GM12878 (cell line): ENCODE measurements around the gene MAP2K1. TPM values are rescaled to one million over a fixed set of nuclear protein-coding genes. Genes with fewer than 3 reads are reported as not detected.

Source experiments
- ATAC-seq: fragments of 200-7000 bp; cut with Tn5 transposase; 3 replicates; pipeline ENCODE4 v1.9.1; 2020; ENCODE audit warnings: mild to moderate bottlenecking, moderate library complexity
- BruUV-seq: library from RNA; stranded (reverse); fragments of 400-500 nt; replicated peaks from 2 replicates; lab custom pipeline; 2021; lab: Mats Ljungman, UMichigan
- CTCF ChIA-PET: fragments of 300-600 bp; sonication (Branson Sonifier 250); formaldehyde crosslinking; extraction: SDS; loops from one replicate; lab custom pipeline; 2021; ENCODE audit warnings: inconsistent platforms; lab: Yijun Ruan, JAX
- POLR2A ChIA-PET: fragments of 350-600 bp; formaldehyde crosslinking; extraction: SDS; loops from one replicate; lab custom pipeline; 2021; ENCODE audit warnings: inconsistent platforms; lab: Charles Lee
- RAD21 ChIA-PET: fragments of 300-600 bp; sonication (Branson Sonifier 250); formaldehyde crosslinking; loops from one replicate; lab custom pipeline; 2023; ENCODE audit warnings: antibody characterized with exemption; ENCODE audit not compliant: unreplicated experiment; lab: Charles Lee
- SMC1A ChIA-PET: fragments of 300-600 bp; sonication (Branson Sonifier 250); formaldehyde crosslinking; loops from one replicate; lab custom pipeline; 2023; ENCODE audit not compliant: unreplicated experiment, uncharacterized antibody; lab: Charles Lee
- DNase-seq: peaks from one replicate; pipeline ENCODE4 v3.0.0-alpha.2; 2011; ENCODE audit warnings: low read depth, low spot score
- FAIRE-seq: peaks from 3 replicates; lab custom pipeline; 2011; peaks lifted over from hg19 to GRCh38; lab: Jason Lieb, UNC
- H2AFZ ChIP-seq: 2 replicates; pipeline ENCODE4 v1.6.0; 2011; ENCODE audit warnings: low read depth, low read length, control low read depth; ENCODE audit not compliant: control insufficient read depth
- H3K27ac ChIP-seq: 2 replicates; pipeline ENCODE4 v1.5.1; 2011; ENCODE audit warnings: control low read depth; ENCODE audit not compliant: control insufficient read depth, insufficient read depth
- H3K27me3 ChIP-seq, 2 experiments: replicated peaks in 1 of 2; 2 replicates each; pipeline versions ENCODE4 v1.6.0 to v1.6.1; 2011; ENCODE audit warnings: low read length in 1 of 2; ENCODE audit not compliant: control insufficient read depth in 2 of 2, insufficient read depth in 2 of 2
- H3K36me3 ChIP-seq, 2 experiments: 2 replicates each; pipeline ENCODE4 v1.5.1; 2011; ENCODE audit warnings: low read length in 1 of 2; ENCODE audit not compliant: control insufficient read depth in 2 of 2, insufficient read depth in 2 of 2
- H3K4me1 ChIP-seq: 2 replicates; pipeline ENCODE4 v1.6.1; 2011; ENCODE audit warnings: mild to moderate bottlenecking, low read length, moderate library complexity, mixed read lengths; ENCODE audit not compliant: control insufficient read depth, insufficient read depth
- H3K4me2 ChIP-seq: 2 replicates; pipeline ENCODE4 v1.6.0; 2011; ENCODE audit warnings: control low read depth; ENCODE audit not compliant: control insufficient read depth, insufficient read depth
- H3K4me3 ChIP-seq: fragments of 200-600 bp; sonication (generic); 2 replicates; pipeline ENCODE4 v1.5.1; 2016
- H3K79me2 ChIP-seq: 2 replicates; pipeline ENCODE4 v1.6.0; 2011; ENCODE audit warnings: low read length; ENCODE audit not compliant: control insufficient read depth, insufficient read depth
- H3K9ac ChIP-seq: 2 replicates; pipeline ENCODE4 v1.8.0; 2011; ENCODE audit warnings: low read length, control low read depth, mixed read lengths; ENCODE audit not compliant: control insufficient read depth, insufficient read depth
- H3K9me3 ChIP-seq: replicated peaks from 3 replicates; pipeline ENCODE4 v1.5.1; 2011; ENCODE audit warnings: mild to moderate bottlenecking, low read length; ENCODE audit not compliant: control insufficient read depth, insufficient read depth
- H4K20me1 ChIP-seq: 2 replicates; pipeline ENCODE4 v1.6.0; 2011; ENCODE audit not compliant: control insufficient read depth, insufficient read depth
- ATF7 ChIP-seq: fragments of 450-650 bp; IDR thresholded peaks from 2 replicates; pipeline ENCODE4 v1.6.1; 2016; ENCODE audit warnings: low read depth, mild to moderate bottlenecking
- CEBPZ ChIP-seq: fragments of 150-350 bp; IDR thresholded peaks from 2 replicates; pipeline ENCODE4 v1.6.1; 2016; ENCODE audit warnings: low read depth, low read length
- FOS ChIP-seq: IDR thresholded peaks from 3 replicates; pipeline ENCODE4 v1.6.1; 2011; ENCODE audit warnings: borderline replicate concordance; ENCODE audit not compliant: insufficient read length; ENCODE audit errors: extremely low read depth
- HDAC6 ChIP-seq: fragments of 200-600 bp; sonication (generic); IDR thresholded peaks from one replicate; pipeline ENCODE4 v1.8.0; 2017; ENCODE audit warnings: antibody characterized with exemption; ENCODE audit not compliant: unreplicated experiment
- NBN ChIP-seq: fragments of 450-650 bp; IDR thresholded peaks from 2 replicates; pipeline ENCODE4 v1.6.1; 2016
- NFIC ChIP-seq: IDR thresholded peaks from 2 replicates; pipeline ENCODE4 v1.6.1; 2012; ENCODE audit warnings: low read depth, mild to moderate bottlenecking, inconsistent platforms, low read length, moderate library complexity
- NFYA ChIP-seq: IDR thresholded peaks from 2 replicates; pipeline ENCODE4 v1.6.1; 2011; ENCODE audit warnings: low read depth, mild to moderate bottlenecking, low read length, improper control_type of control experiment, borderline replicate concordance
- RAD21 ChIP-seq: IDR thresholded peaks from 2 replicates; pipeline ENCODE4 v1.6.1; 2011; ENCODE audit warnings: mild to moderate bottlenecking, low read depth, low read length, moderate library complexity; ENCODE audit not compliant: insufficient read depth
- RB1 ChIP-seq: fragments of 450-650 bp; formaldehyde crosslinking; IDR thresholded peaks from 2 replicates; pipeline ENCODE4 v1.6.1; 2017; ENCODE audit warnings: mild to moderate bottlenecking, borderline replicate concordance
- RCOR1 ChIP-seq: conservative IDR thresholded peaks from 2 replicates; pipeline ENCODE4 v1.6.1; 2012; ENCODE audit warnings: low read depth, low read length, improper control_type of control experiment
- SREBF2 ChIP-seq: IDR thresholded peaks from 2 replicates; pipeline ENCODE4 v1.6.1; 2012; ENCODE audit warnings: mild to moderate bottlenecking, low read length
- SUPT20H ChIP-seq: IDR thresholded peaks from 2 replicates; pipeline ENCODE4 v1.6.1; 2011; ENCODE audit warnings: low read depth, mild to moderate bottlenecking, low read length, moderate library complexity, borderline replicate concordance; ENCODE audit not compliant: control insufficient read depth
- ZNF217 ChIP-seq: fragments of 450-650 bp; IDR thresholded peaks from 2 replicates; pipeline ENCODE4 v1.6.1; 2017; ENCODE audit warnings: antibody characterized with exemption, mild to moderate bottlenecking
- ZNF687 ChIP-seq: fragments of 450-650 bp; IDR thresholded peaks from 2 replicates; pipeline ENCODE4 v1.6.1; 2017; ENCODE audit warnings: mild to moderate bottlenecking, moderate library complexity
- WGBS: methylation state at CpG from one replicate; pipeline ENCODE4 v1.1.6; 2016; ENCODE audit warnings: low lambda C conversion rate; ENCODE audit not compliant: insufficient replicate concordance, insufficient coverage; ENCODE audit errors: missing lambda C conversion rate; 5-methylcytosine and 5-hydroxymethylcytosine counted together
- in situ Hi-C: fragments of 300-500 bp; cut with MboI; formaldehyde crosslinking; loops from 9 replicates; pipeline ENCODE4 v1.14.3; 2018; ENCODE audit warnings: mixed read lengths
- intact Hi-C: fragments of 100-400 bp; cut with micrococcal nuclease; formaldehyde crosslinking; loops from one replicate; pipeline ENCODE4 v1.14.2; 2022; ENCODE audit not compliant: unreplicated experiment
- polyA plus RNA-seq, 11 experiments: library from polyadenylated mRNA; depleted of rRNA in 4 of 11; unstranded in 6 of 11; stranded (reverse) in 5 of 11; fragments of >200 nt; fragmentation: Nextera tagmentation in 4 of 11; fragmentation: Illumina TruSeq in 1 of 11; extraction: Ambion mirVana in 4 of 11; extraction: Trizol in 1 of 11; gene quantifications; 1 replicate in 1 of 11; 2 replicates in 10 of 11; pipeline versions ENCODE4 v1.2.1 to v1.2.3, GENCODE V29; 2011 to 2016; ENCODE audit warnings: inconsistent platforms in 2 of 11, missing spikeins in 2 of 11, low read depth in 1 of 11
- total RNA-seq, 4 experiments: library from RNA; depleted of rRNA in 3 of 4; stranded (reverse); fragments of >200 nt in 3 of 4; fragmentation: Illumina TruSeq in 1 of 4; extraction: Trizol in 1 of 4; gene quantifications; 2 replicates each; pipeline versions ENCODE4 v1.2.1 to v1.2.3, GENCODE V29; 2013 to 2021
- TF ChIP-seq, protein P1 (sequence below): fragments of 150-350 bp; IDR thresholded peaks from 2 replicates; pipeline ENCODE4 v1.6.1; 2014; ENCODE audit warnings: mild to moderate bottlenecking, low read depth, low read length

The MAP2K1 gene
- total and polyA plus RNA-seq, 10 of the 15 experiments (the other 5 are each of a cell fraction or from before 2014, with no cell fraction given): 11.2 to 112 (median 56.6) TPM

GRCh38 chr15:66364944-66365528 lies 21.7 kb upstream of the MAP2K1 start:
- no peak overlapping the region for H2AFZ ChIP-seq
- ChIA-PET SMC1A (no interaction called here), CTCF (interaction anchor here (0.7 kb wide), 1 partner anchor 40 kb away, joined by 5 read pairs; no protein-coding TSS in a partner anchor), RAD21 (interaction anchor here (0.9 kb wide), 1 partner anchor 10 kb away, joined by 4 read pairs; no protein-coding TSS in a partner anchor), POLR2A (no interaction called here)
- intact Hi-C loops (no loop called here), in situ Hi-C loops (no loop called here)
- H3K79me2 ChIP-seq: no peaks in the 10 kb centered on the region
- no TSS peak for BruUV-seq
- no peak overlapping the region for H3K4me2 ChIP-seq
- no peak overlapping the region for H3K9ac ChIP-seq
- no peaks in the 10 kb centered on the region for H3K27me3 ChIP-seq
- no peaks in the 10 kb centered on the region for H3K9me3 ChIP-seq
- DNase-seq: no peak
- peaks cover 6% of the 10 kb centered on the region for H3K4me1 ChIP-seq
- H3K27ac ChIP-seq: no peak overlapping the region
- no peak for FAIRE-seq
- no peaks in the 10 kb centered on the region for H3K36me3 ChIP-seq
- H3K4me3 ChIP-seq: no peak overlapping the region
- ATAC-seq: no peak
- no peaks in the 10 kb centered on the region for H4K20me1 ChIP-seq
- WGBS: 67% methylated on average over 3 of the region's 3 CpGs
- no peak for TF ChIP-seq SREBF2
- TF ChIP-seq NFIC: no peak
- TF ChIP-seq HDAC6: no peak
- TF ChIP-seq FOS: no peak
- TF ChIP-seq RB1: no peak
- TF ChIP-seq ZNF687: no peak
- TF ChIP-seq CEBPZ: no peak
- no peak for TF ChIP-seq ATF7
- no peak for TF ChIP-seq NFYA
- TF ChIP-seq SUPT20H: no peak
- no peak for TF ChIP-seq RAD21
- TF ChIP-seq ZNF217: no peak
- no peak for TF ChIP-seq RCOR1
- TF ChIP-seq NBN: no peak
- TF ChIP-seq, protein P1, sequence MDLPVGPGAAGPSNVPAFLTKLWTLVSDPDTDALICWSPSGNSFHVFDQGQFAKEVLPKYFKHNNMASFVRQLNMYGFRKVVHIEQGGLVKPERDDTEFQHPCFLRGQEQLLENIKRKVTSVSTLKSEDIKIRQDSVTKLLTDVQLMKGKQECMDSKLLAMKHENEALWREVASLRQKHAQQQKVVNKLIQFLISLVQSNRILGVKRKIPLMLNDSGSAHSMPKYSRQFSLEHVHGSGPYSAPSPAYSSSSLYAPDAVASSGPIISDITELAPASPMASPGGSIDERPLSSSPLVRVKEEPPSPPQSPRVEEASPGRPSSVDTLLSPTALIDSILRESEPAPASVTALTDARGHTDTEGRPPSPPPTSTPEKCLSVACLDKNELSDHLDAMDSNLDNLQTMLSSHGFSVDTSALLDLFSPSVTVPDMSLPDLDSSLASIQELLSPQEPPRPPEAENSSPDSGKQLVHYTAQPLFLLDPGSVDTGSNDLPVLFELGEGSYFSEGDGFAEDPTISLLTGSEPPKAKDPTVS: no peak
